ENCODE measurements around the gene UNC5C.

DNA sequence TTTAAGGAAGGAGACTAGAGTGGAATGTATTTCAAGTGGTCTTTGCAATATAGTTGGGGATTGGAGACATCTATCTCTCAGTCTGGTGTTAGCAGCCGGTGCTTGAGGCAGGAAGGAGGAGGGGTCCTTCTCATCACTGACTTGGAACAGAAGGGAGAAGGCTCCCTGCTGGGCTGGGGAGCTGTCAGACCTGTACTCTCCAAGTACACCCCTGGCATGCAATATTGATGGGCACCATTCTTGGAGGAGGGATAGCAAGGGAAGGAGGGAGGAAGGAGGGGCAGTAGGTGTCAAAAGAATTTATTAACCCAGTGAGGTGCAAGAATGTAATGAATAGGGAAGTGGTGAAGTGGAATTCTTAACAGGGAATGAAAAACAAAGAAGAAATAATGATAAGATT, 338.8 kb downstream of the UNC5C start:
- TF ChIP-seq, protein P1, sequence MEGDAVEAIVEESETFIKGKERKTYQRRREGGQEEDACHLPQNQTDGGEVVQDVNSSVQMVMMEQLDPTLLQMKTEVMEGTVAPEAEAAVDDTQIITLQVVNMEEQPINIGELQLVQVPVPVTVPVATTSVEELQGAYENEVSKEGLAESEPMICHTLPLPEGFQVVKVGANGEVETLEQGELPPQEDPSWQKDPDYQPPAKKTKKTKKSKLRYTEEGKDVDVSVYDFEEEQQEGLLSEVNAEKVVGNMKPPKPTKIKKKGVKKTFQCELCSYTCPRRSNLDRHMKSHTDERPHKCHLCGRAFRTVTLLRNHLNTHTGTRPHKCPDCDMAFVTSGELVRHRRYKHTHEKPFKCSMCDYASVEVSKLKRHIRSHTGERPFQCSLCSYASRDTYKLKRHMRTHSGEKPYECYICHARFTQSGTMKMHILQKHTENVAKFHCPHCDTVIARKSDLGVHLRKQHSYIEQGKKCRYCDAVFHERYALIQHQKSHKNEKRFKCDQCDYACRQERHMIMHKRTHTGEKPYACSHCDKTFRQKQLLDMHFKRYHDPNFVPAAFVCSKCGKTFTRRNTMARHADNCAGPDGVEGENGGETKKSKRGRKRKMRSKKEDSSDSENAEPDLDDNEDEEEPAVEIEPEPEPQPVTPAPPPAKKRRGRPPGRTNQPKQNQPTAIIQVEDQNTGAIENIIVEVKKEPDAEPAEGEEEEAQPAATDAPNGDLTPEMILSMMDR (IDR thresholded peaks at IDR 0.05): no peak
- TF ChIP-seq POLR2A (IDR thresholded peaks at IDR 0.05) (no peak), POLR2AphosphoS5 (IDR thresholded peaks at IDR 0.05; ENCODE audit: insufficient read depth in 1 of 2, low read depth in 1 of 2) (no peak)

Data from vagina (tissue), 2 donors.